Measurements from ENCODE around the gene ANOS1.

- TF ChIP-seq EZH2 (IDR thresholded peaks at IDR 0.05) (no peak), POLR2AphosphoS5 (IDR thresholded peaks at IDR 0.05; ENCODE audit: borderline replicate concordance, low read depth, low read length) (no peak), FOXP2 (optimal IDR thresholded peaks at IDR 0.05; ENCODE audit: control extremely low read depth, extremely low read length, insufficient read depth) (no peak)
These were observed 99.0 kb downstream of the ANOS1 start for GRCh38 chrX:8632924-8633323.
